ENCODE results near the gene ERBB4. TPM values are rescaled to one million over a fixed set of nuclear protein-coding genes. Genes with fewer than 3 reads are reported as not detected.

The ERBB4 gene
- total RNA-seq, 4 donors from 2014 or later: 5.5 to 21.0 (median 18.3) TPM

DNA sequence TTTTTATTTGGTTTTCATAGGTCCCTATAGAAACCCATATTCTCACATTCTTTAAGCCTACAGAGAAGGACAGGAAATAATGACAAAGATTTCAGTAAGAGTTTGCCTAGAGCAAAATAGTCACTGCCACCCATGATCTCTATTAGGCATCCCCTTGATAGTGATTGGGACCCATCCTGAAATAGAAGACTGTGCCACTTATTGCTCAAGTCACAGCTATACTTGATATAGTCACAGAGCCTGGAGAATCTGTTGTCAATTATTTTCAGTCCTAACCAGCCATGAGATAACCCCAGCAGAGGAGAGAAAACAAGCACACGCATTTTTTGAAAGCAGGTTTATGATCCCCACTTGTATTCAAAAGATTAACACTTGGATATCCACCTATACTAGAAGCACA, 8.2 kb downstream of the ERBB4 start:
- 81 to 94% methylated on average over 1 of the region's 1 CpG for WGBS, 2 donors
- no peak for TF ChIP-seq POLR2A (IDR thresholded peaks at IDR 0.05)
- TF ChIP-seq, protein P1, sequence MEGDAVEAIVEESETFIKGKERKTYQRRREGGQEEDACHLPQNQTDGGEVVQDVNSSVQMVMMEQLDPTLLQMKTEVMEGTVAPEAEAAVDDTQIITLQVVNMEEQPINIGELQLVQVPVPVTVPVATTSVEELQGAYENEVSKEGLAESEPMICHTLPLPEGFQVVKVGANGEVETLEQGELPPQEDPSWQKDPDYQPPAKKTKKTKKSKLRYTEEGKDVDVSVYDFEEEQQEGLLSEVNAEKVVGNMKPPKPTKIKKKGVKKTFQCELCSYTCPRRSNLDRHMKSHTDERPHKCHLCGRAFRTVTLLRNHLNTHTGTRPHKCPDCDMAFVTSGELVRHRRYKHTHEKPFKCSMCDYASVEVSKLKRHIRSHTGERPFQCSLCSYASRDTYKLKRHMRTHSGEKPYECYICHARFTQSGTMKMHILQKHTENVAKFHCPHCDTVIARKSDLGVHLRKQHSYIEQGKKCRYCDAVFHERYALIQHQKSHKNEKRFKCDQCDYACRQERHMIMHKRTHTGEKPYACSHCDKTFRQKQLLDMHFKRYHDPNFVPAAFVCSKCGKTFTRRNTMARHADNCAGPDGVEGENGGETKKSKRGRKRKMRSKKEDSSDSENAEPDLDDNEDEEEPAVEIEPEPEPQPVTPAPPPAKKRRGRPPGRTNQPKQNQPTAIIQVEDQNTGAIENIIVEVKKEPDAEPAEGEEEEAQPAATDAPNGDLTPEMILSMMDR (IDR thresholded peaks at IDR 0.05): no peak
- Histone ChIP-seq H3K27me3 (no peaks in the 10 kb centered on the region), H3K4me1 (peaks cover 0 to 4% of the 10 kb centered on the region in 2 donors), H3K4me3 (replicated peaks in 1 of 3) (no peak overlapping the region), H3K36me3 (no peaks in the 10 kb centered on the region), H3K27ac (no peak overlapping the region), H3K9me3 (no peaks in the 10 kb centered on the region)
- intact Hi-C loops (cut with DNase I): no loop called here
- DNase-seq: no peak

DNA sequence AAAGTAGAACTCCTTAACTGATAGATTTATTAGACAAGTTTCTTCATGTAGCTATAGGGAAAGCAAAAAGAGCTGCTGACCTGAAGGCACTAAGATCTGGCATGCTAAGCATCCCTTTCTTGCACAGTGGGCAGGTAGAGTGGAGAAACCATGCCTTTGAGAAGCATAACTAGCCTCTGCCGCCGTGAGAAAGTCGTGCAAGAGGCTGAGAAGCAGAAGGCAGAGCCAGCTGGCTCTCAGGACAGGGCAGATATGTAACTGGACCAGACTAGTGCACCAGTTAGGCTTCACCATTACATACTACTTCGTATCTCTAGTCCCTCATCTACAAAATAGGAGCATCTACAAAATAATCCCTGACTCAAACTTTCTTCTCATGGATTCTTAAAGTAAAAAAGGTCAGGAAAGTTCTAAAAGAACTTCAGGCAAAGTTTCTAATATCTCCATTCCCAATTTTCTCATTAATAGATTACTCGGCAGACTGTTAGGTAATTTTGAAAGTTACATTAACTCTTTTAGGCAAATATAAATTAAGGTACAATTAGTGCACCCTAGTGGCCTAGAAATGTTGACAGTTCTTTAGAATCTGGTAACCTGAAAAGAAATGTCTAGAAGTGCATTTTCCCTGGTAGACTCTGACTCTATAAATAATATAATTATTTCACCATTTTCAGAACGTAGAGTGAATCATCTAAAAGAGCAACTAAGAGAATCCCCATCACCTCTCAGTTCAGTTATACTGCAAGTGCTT, 10.3 kb downstream of the ERBB4 start:
- intact Hi-C loops (cut with DNase I): no loop called here
- H3K27me3 ChIP-seq: no peaks in the 10 kb centered on the region
- H3K36me3 ChIP-seq: no peaks in the 10 kb centered on the region
- DNase-seq: peak in 1 of 2 donors; percentile 1
- H3K9me3 ChIP-seq: no peaks in the 10 kb centered on the region
- 73 to 79% methylated on average over 6 of the region's 6 CpGs for WGBS, 2 donors
- no peak overlapping the region for H3K27ac ChIP-seq
- no peaks in the 10 kb centered on the region for H3K4me1 ChIP-seq
- H3K4me3 ChIP-seq (replicated peaks in 1 of 3): no peak overlapping the region
- TF ChIP-seq, protein P1 (IDR thresholded peaks at IDR 0.05): peak in 2 of 6 experiments; percentile 13 to 20
- TF ChIP-seq POLR2A (IDR thresholded peaks at IDR 0.05): no peak

DNA sequence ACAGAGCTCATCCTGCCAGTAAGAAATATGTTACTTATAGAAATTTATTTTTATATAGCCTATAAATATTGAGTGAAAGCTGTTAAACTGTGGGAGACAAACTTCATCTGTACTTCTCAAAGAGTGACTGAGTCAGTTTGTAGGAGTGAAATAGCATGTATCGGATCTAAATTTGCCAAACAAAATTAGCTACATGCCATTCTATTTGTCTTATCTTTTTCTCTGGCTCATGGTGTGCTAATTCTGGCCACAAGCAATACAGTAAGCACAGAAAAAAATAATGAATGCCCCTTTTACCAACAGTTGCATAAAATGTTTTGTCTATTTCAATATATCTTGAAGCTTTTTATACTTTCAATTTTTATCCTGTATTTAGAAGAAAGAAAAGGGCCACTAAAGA, 12.5 kb downstream of the ERBB4 start:
- DNase-seq: no peak
- Histone ChIP-seq H3K9me3 (no peaks in the 10 kb centered on the region), H3K4me1 (no peaks in the 10 kb centered on the region), H3K4me3 (replicated peaks in 1 of 3) (no peak overlapping the region), H3K27ac (no peak overlapping the region), H3K27me3 (no peaks in the 10 kb centered on the region), H3K36me3 (no peaks in the 10 kb centered on the region)
- no peak for TF ChIP-seq POLR2A (IDR thresholded peaks at IDR 0.05)
- TF ChIP-seq, protein P1 (IDR thresholded peaks at IDR 0.05): no peak
- 83 to 94% methylated on average over 1 of the region's 1 CpG for WGBS, 2 donors
- intact Hi-C loops (cut with DNase I): no loop called here

DNA sequence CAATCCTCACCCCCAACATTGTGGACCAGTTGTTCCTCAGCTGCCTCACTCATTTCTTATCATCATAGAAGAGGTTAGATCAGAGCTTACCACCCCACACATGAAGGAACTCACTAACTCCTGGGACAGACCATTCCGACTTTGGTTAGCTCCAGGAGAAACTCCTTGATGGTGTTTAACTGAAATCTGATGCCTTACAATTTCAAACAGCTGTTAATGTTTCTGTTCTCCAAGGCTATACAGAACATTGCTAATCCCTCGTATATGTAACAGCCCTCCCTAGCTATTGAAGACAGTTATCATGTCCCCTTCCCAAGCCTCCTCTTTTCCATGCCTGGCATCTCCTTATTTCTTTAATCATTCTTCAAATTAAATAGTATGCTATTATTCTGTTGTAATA, 14.8 kb downstream of the ERBB4 start:
- 57 to 72% methylated on average over 2 of the region's 2 CpGs for WGBS, 2 donors
- Histone ChIP-seq H3K27me3 (no peaks in the 10 kb centered on the region), H3K4me1 (no peaks in the 10 kb centered on the region), H3K4me3 (replicated peaks in 1 of 3) (no peak overlapping the region), H3K9me3 (no peaks in the 10 kb centered on the region), H3K36me3 (no peaks in the 10 kb centered on the region), H3K27ac (no peak overlapping the region)
- TF ChIP-seq POLR2A (IDR thresholded peaks at IDR 0.05): no peak
- TF ChIP-seq, protein P1 (IDR thresholded peaks at IDR 0.05): no peak
- intact Hi-C loops (cut with DNase I): no loop called here
- DNase-seq: no peak

DNA sequence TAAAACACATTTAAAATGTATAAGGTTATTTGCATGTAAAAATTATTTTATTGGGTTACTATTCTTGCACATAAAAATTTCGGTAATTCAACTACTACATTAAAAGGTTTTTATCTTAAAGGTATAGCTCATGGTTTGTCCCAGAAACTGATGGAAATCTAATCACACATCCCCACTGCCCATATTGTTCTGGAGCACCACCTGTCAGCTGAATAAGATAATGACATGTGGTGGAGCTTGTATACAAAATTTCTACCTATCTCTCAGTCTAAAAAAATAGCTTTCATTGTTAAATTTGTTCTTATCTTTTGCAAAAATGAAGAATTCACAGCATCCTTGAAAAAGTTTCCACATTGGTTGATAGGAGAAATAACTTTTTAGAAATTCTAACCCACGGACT, 18.3 kb downstream of the ERBB4 start:
- Histone ChIP-seq H3K27ac (no peak overlapping the region), H3K4me1 (no peaks in the 10 kb centered on the region), H3K36me3 (no peaks in the 10 kb centered on the region), H3K4me3 (replicated peaks in 1 of 3) (no peak overlapping the region), H3K9me3 (no peaks in the 10 kb centered on the region), H3K27me3 (no peaks in the 10 kb centered on the region)
- no peak for DNase-seq
- intact Hi-C loops (cut with DNase I): no loop called here
- TF ChIP-seq, protein P1 (IDR thresholded peaks at IDR 0.05): peak in 3 of 6 experiments; percentile 53 to 58 (median 54)
- TF ChIP-seq POLR2A (IDR thresholded peaks at IDR 0.05): no peak
- WGBS, 2 donors: 42 to 52% methylated on average over 2 of the region's 2 CpGs
